Ascending aorta (tissue), 2 donors: Measurements from ENCODE around the gene ADRA1B. TPM values are rescaled to one million over a fixed set of nuclear protein-coding genes. Genes with fewer than 3 reads are reported as not detected.

Source experiments
- DNase-seq, 2 donors: peaks; one replicate each; pipeline ENCODE4 v3.0.0-alpha.2; 2019; ENCODE audit warnings: low spot score in 2 of 2
- H3K27ac ChIP-seq, 2 donors: fragments of 200-600 bp; sonication (generic); one replicate each; pipeline ENCODE4 v1.5.1; 2016 to 2017; ENCODE audit warnings: mild to moderate bottlenecking in 1 of 2
- H3K27me3 ChIP-seq: fragments of 200-600 bp; sonication (generic); one replicate; pipeline ENCODE4 v1.5.1; 2017
- H3K36me3 ChIP-seq, 2 donors: fragments of 200-600 bp; sonication (generic); one replicate each; pipeline ENCODE4 v1.5.1; 2016
- H3K4me1 ChIP-seq, 2 donors: fragments of 200-600 bp; sonication (generic); one replicate each; pipeline ENCODE4 v1.5.1; 2016 to 2017; ENCODE audit warnings: mild to moderate bottlenecking in 1 of 2
- H3K4me3 ChIP-seq, 2 donors: fragments of 200-600 bp; sonication (generic); one replicate each; pipeline ENCODE4 v1.5.1; 2016 to 2017; ENCODE audit warnings: mild to moderate bottlenecking in 1 of 2
- H3K9me3 ChIP-seq, 2 donors: fragments of 200-600 bp; sonication (generic); one replicate each; pipeline ENCODE4 v1.5.1; 2016
- intact Hi-C: fragments of 100-400 bp; cut with DNase I; formaldehyde crosslinking; loops from one replicate; pipeline ENCODE4 v1.15.1; 2023
- total RNA-seq: library from RNA; depleted of rRNA; stranded (reverse); fragments of >200 nt; gene quantifications from one replicate; pipeline ENCODE4 v1.1.0, GENCODE V29; 2016
- TF ChIP-seq, protein P1 (sequence below), 3 experiments: fragments of 200-600 bp in 2 of 3; fragments of 450-650 bp in 1 of 3; sonication (generic) in 2 of 3; IDR thresholded peaks; one replicate each; pipeline ENCODE4 v1.5.1; 2016 to 2019; ENCODE audit warnings: antibody characterized with exemption in 3 of 3, mild to moderate bottlenecking in 1 of 3, moderate library complexity in 1 of 3

Gene ADRA1B
- total RNA-seq, 1 donor from 2014 or later, result 20.6 TPM

DNA sequence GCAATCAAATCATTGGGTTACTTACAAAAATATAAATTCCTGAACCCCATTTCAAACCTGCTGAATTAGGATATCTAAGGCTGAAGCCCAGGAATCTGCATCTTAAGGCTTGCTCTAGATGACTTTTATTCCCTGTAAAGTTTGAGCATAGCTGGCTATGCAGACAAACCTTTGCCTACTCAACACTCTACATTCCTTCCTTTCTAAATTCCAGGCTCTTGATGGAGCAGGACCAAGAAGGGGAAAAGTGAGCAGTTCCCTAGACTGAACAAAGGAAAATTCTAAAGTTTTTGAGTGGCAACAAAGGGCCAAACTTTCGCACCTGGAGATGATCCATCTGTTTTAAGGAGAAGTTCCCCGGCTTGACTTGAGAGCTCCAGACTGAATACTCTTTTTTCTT, 9.8 kb upstream of the ADRA1B start:
- Histone ChIP-seq H3K27me3 (no peaks in the 10 kb centered on the region), H3K9me3 (no peaks in the 10 kb centered on the region), H3K4me1 (peaks cover 8 to 30% of the 10 kb centered on the region in 2 donors), H3K27ac (peak overlapping the region in 1 of 2 donors; percentile 46), H3K4me3 (no peak overlapping the region), H3K36me3 (no peaks in the 10 kb centered on the region)
- TF ChIP-seq, protein P1, sequence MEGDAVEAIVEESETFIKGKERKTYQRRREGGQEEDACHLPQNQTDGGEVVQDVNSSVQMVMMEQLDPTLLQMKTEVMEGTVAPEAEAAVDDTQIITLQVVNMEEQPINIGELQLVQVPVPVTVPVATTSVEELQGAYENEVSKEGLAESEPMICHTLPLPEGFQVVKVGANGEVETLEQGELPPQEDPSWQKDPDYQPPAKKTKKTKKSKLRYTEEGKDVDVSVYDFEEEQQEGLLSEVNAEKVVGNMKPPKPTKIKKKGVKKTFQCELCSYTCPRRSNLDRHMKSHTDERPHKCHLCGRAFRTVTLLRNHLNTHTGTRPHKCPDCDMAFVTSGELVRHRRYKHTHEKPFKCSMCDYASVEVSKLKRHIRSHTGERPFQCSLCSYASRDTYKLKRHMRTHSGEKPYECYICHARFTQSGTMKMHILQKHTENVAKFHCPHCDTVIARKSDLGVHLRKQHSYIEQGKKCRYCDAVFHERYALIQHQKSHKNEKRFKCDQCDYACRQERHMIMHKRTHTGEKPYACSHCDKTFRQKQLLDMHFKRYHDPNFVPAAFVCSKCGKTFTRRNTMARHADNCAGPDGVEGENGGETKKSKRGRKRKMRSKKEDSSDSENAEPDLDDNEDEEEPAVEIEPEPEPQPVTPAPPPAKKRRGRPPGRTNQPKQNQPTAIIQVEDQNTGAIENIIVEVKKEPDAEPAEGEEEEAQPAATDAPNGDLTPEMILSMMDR (IDR thresholded peaks at IDR 0.05), result no peak
- intact Hi-C loops, result no loop called here
- no peak for DNase-seq

DNA sequence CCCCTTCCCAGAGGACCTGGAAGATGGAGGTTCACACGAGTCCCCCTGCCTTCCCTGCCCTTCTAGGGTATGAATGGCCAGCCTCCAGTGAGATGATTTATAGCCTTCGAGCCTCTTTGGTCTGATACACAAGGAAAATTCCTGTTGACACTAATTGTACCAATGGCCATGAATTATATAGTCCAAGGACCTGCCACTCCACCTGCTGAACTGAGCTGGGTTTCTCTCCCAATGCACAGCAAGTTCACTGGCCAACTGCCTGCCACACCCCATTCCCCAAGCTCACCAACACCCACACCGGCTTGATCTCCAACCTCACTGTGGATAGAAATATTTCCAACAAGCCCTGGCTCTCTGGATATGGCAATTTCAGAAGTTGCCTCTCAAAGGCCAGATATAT, 9.3 kb upstream of the ADRA1B start:
- DNase-seq, result no peak
- Histone ChIP-seq H3K27ac (peak overlapping the region in 1 of 2 donors; percentile 46), H3K9me3 (no peaks in the 10 kb centered on the region), H3K4me3 (no peak overlapping the region), H3K4me1 (peaks cover 12 to 35% of the 10 kb centered on the region in 2 donors), H3K27me3 (no peaks in the 10 kb centered on the region), H3K36me3 (no peaks in the 10 kb centered on the region)
- intact Hi-C loops, result no loop called here
- TF ChIP-seq, protein P1 (IDR thresholded peaks at IDR 0.05), result no peak

DNA sequence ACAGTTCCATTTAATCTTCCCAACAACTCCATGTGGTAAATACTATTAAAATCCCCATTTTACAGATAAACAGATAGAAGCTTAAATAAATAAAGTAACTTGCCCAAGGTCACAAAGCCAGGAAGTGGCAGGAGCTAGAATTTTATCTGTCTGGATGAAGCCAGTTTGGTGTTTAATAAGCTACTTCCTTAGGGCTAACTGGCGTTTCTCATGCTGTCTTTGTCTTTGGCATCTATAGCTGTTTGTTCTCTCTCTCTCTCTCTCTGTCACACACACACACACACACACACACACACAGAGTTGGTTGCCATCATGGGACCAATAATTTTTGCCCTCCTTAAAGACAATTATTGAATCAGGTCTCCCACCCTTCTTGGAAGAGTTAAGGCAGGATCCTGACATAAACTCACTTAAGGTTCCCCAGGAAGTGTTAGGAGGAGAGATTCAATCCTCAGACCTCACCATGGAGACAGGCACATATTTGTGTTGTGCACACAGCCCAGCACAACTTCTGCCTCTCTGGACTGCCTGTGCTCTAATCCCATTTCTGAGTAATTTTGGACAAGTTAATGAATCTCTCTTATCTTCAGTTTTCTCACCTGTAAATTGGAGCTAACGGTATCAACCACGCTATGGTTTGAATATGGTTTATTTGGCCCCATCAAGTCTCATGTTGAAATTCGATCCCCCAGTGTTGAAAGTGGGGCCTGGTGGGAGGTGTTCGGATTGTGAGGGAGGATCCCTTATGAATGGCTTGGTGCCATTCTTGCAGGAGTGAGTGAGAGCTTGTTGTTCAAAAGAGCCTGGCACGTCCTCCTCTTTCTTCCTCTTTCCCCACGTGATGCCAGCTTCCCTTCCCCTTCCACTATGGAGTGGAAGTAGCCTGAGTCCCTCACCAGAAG, 8.3 kb upstream of the ADRA1B start:
- peak overlapping the region in 1 of 2 donors; percentile 31 for H3K27ac ChIP-seq
- intact Hi-C loops, result no loop called here

DNA sequence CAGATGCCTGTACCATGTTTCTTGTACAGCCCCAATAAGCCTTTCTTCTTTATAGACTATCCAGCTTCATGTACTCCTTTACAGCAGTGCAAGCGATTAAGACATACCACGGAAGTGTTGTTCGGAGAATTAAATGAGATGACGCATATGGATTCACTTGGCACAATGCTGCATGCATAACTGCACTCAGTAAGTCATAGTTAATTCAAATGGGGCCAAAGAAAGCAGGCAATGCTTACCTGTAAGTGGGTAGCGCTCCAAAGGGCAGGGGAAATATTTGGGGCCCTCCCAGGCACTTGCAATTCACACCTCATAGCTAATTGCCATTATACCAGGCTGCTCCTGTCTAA, 7.7 kb upstream of the ADRA1B start:
- Histone ChIP-seq H3K36me3 (no peaks in the 10 kb centered on the region), H3K4me1 (peaks cover 26 to 49% of the 10 kb centered on the region in 2 donors), H3K9me3 (no peaks in the 10 kb centered on the region), H3K4me3 (no peak overlapping the region), H3K27ac (peak overlapping the region in 1 of 2 donors; percentile 37), H3K27me3 (no peaks in the 10 kb centered on the region)
- intact Hi-C loops, result no loop called here
- TF ChIP-seq, protein P1 (IDR thresholded peaks at IDR 0.05), result no peak
- DNase-seq, result peak in 1 of 2 donors; percentile 30

More for the DNA sequence above, 8.3 kb upstream of the ADRA1B start:
- H3K9me3 ChIP-seq, result no peaks in the 10 kb centered on the region
- DNase-seq, result peak in 1 of 2 donors; percentile 42
- H3K4me3 ChIP-seq, result no peak overlapping the region
- peaks cover 22 to 43% of the 10 kb centered on the region in 2 donors for H3K4me1 ChIP-seq
- H3K27me3 ChIP-seq, result no peaks in the 10 kb centered on the region
- TF ChIP-seq, protein P1 (IDR thresholded peaks at IDR 0.05), result no peak
- no peaks in the 10 kb centered on the region for H3K36me3 ChIP-seq

DNA sequence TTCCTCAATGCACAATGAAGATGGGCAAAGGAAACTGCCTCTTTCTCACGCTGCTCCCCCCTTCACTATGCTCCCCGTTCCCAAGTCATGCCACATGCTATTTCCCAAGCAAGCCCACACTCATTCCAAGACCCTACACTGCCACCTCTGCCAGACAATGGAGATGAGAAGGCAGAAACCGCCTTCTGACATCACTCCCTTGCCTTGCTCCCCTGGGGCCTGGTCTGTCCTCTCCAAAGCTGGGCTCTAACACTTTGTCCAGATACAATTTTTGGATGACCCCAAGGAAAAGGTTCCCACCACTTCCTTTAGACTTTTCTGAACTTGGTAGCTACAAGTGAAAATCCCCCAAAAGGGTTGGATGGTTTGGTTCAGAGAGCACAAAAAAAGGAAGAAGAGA, 7.2 kb upstream of the ADRA1B start:
- no peaks in the 10 kb centered on the region for H3K36me3 ChIP-seq
- intact Hi-C loops, result no loop called here
- H3K4me3 ChIP-seq, result no peak overlapping the region
- peak in 1 of 2 donors; percentile 55 for DNase-seq
- H3K9me3 ChIP-seq, result no peaks in the 10 kb centered on the region
- H3K4me1 ChIP-seq, result peaks cover 28 to 52% of the 10 kb centered on the region in 2 donors
- peak overlapping the region in 1 of 2 donors; percentile 37 for H3K27ac ChIP-seq
- H3K27me3 ChIP-seq, result no peaks in the 10 kb centered on the region
- TF ChIP-seq, protein P1 (IDR thresholded peaks at IDR 0.05), result no peak
